ENCODE measurements around the gene SPATS2L.
"Not testable (repeated sequence)": the region's sequence is repeated elsewhere in the genome, so short reads cannot be mapped to it uniquely, and the experiment has no call there.

SPATS2L gene

DNA sequence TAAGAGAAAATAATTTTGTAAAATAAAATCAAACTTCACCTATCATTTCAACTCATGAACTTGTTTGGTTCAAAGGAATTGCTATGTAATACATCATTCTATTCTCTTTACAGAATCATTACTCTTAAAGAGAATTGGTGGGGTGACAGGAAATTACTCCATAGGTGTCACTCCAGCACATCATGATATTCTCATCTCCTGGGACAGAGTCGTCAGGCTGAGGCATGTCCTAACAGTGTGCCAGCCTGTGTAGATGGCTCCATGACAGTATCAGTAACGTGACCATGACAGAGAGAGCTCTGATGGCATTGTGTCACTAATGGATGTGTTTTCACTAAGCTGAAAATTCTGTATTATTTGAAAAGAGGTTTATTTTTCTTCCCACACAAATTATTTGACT is 13.9 kb downstream of the SPATS2L start:
- no peak for DNase-seq (ENCODE audit: low spot score)

DNA sequence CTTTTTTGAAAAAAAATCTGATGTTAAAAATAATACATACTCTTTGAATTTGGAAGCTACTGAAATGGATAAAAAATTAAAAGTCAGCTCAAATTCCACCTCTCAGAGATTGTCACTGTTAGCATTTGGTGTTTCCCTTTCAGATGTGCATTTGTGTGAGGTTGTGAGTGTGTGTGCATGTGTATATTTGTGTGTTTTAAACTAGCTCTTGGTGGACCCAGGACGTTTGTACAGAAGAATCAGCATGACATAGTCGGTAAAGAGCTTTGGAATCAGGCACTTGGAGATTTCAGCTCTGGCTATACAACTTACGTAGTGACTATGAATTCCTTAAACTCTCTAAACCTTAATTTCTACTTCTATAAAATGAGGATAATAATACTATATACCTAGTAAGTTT is 14.5 kb downstream of the SPATS2L start:
- DNase-seq (ENCODE audit: low spot score), result no peak

DNA sequence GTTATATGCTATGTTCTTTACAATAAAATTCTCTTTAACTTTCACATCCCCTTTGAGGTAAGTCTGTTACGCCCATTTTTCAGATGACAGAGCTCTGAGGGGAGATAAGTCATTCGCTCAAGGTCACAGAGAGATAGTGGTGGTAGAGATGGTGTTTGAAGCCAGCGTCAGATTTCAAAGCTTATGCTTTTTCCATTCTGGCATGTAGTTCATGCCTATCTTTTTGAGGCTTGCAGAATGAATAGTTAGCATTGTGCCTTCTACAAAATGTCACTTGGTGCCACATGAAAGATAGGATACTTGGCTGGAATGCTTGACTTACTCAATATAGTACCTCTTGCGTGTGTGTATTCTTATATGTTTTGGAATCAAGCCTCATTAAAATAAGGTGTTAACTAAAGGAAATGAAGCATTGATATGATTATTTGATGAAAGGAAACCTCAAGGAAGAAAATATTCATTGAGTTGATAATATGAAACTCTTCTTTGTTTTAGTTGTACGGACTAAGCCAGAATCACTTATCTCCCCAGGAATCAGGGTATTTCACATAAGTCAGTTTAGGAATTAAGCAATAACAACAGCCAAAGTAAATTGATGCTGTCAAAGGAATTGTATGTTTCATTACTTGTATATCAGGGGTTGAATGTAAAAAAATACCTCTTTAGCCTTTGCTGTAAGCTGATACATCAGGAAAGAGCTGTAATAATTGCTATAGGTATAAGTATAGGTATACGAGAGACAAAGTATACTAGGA is 15.5 kb downstream of the SPATS2L start:
- DNase-seq (ENCODE audit: low spot score), result no peak

DNA sequence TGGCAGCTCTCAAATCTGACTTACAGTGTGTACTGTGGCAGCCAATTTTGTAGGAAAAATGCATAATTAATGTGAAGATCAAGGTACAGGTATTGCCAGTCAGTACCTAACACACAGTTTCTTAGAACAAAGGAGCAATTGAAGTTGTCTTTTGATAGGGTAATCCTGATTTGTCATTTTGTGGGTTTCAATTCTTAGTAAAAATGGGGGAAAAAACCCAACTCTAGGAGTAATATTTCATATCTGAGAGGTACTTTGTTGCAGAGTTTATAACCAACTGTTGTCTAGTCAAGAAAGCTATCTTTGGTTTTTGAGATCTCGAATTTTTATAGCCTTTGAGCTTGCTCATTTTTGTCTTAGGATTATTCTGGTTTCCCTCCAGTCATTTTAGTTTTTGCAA is 16.1 kb downstream of the SPATS2L start:
- no peak for DNase-seq (ENCODE audit: low spot score)

DNA sequence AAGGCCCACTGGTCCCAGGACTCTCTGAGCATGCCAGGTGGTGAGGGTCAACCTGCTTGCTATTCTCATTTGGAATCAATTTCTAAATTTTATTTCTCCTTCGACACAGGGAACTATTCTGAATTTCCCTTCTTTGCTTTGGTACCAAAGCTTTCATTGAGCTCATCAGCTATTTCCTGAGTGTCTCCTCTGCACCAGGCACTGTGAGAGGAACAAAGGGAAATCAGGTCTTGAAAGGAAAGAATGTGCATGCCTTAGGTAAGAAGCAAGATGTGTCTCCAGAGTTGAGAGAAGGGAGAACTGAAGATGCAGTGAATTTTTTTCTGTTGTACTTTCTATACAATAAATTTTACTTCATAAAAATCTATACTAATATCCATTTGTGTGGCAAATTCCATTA is 17.9 kb downstream of the SPATS2L start:
- no peak for DNase-seq (ENCODE audit: low spot score)

DNA sequence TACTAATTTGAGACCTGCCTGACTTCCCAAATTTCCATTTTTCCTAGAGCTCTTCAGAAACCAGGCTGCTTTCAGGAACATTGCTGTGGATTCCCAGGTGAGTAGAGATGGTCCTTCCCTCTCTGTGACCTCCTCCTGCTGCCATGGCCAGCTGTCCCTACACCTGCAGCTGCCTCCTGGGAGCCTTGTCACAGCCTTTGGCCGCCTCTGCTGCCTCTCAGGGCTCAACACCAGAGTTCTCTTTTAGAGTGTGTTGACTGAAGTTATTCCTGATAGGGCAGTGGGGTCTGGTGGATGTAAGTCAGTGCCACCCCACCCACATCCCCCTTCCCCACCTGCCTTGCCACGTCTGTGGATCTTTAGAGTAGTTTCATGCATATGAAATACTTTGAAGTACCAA is 22.9 kb downstream of the SPATS2L start:
- no peak for DNase-seq (ENCODE audit: low spot score)

DNA sequence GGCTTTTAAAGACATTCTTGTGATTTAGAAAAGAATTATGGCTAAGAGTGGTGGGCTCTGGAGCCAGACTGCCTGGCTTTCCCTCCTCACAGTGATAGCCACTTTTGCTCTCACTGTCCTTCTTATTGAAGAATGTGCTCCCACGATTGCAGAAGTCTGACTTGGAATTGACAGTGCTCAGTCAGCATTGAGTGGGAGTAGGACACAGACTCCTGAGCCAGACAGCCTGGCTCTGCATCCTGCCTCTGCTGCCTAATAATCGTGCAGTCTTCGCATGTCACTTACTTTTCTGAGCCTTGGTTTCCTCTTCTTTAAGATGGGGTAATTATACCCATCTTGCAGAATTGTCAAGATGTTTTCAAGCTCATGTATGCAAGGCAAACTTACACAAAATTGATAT is 23.3 kb downstream of the SPATS2L start:
- peak; percentile 34 for DNase-seq (ENCODE audit: low spot score)

DNA sequence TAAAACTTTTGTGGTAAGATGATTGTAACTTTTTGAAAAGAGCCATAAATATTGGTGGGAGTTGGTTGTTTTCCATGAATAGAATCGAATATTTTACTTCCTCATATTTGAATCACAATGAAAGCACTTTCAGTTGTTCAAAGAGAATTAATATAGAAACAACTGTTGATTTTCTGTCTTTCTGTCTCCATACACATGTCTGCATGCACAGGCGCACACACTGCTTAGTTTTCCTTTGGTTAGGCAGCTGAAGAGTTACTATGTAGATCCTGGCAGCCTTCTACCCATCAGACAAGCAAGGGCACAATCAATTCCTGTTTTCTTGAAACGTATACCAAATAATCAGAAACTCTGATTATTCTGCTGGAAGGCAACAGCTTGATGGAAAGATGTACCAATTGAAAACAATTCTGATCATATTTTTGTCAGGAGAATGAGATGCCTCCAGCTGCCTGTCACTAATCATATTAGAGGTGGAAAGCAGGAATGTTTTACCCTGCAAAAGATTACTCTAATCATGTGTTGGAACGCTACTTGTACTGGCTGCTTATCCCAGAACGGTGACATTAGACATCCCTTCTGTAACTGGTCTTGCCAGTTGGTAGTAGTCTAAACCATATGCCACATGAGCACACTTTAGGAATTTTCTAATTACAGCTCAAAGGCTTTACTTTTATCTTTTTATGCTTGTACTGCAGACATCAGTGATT is 24.0 kb downstream of the SPATS2L start:
- DNase-seq (ENCODE audit: low spot score), result no peak

DNA sequence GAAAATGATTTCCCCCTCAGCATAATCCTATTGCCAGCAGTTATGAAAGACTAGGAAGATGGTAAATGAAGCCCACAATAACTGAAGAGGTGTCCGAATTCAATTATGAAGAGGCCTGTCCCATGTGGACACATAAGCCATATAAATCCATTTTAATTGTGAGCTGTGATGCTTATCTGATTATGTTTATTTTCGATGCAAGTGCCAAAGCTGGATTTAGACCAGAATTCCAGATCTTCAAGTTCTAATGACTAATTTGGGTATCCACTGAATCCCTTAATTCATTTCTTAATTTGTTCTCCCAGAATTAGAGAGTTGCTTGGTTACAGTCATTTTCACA is 24.5 kb downstream of the SPATS2L start:
- DNase-seq (ENCODE audit: low spot score), result no peak

DNA sequence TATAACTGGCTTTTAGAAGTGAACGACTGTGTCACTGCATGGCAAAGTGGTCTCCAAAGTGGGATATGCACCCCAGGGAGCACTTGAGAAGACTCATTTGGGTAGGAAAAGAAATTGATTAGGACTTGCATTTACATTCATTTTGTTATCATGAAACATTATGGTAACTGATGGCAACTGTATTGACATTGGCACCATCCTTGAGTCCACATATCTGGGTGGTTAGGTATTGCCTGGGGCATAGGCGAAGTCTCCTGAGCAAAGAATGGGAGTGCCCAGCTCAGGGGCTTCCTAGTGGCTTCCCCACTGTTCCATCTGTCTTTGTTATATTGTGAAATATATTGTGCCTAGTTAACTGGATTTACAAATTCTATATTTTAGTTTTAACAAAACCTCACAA is 29.2 kb downstream of the SPATS2L start:
- DNase-seq (ENCODE audit: low spot score), result no peak

DNA sequence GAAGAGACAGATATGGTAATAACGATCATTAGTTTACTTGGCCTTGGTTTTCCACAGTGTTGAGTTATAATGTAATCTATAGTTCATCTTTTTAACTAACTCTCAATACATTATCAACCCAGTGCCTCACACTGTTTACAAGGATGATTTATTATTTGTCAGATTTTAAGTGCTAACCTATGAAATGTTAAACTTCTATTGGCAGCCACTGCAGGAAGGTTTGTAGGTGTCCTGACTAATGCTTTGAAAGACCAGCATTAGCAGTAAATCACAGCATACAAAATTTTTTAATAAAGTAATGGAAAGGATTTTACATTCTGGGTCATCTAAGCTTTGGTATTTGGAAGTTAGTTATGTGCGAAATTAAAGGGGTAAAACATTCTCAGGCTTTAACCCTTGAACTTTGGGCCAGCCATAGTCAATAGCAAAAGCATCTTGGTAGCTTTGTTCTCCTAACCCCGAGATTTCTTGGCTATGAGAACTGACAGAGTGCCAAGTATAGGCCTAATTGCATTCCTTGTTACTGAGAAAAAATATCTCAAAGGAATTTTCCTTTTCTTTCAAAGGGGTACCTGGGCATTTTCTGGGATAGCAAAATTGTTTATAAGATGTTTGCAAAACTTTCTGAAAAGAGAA is 30.6 kb downstream of the SPATS2L start:
- DNase-seq (ENCODE audit: low spot score), result peak; percentile 26

DNA sequence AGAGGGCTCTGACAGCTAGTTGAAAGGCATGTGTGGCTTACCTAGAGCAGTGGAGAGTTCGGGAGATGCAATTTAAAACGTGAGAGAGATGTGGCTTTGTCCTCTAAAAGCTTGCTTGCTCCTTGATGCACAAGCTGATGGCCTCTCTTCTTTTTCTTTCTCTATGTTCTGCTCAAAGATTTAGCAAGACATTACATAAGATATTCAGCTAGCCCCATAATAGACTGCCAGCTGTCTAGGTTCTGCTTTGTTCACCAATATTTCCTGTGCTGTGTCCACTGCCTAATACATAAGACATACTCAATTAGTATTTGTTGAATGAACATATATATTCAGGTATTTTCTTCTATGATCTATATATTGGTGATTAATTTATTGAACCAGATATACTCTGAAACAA is 31.1 kb downstream of the SPATS2L start:
- DNase-seq (ENCODE audit: low spot score), result no peak

DNA sequence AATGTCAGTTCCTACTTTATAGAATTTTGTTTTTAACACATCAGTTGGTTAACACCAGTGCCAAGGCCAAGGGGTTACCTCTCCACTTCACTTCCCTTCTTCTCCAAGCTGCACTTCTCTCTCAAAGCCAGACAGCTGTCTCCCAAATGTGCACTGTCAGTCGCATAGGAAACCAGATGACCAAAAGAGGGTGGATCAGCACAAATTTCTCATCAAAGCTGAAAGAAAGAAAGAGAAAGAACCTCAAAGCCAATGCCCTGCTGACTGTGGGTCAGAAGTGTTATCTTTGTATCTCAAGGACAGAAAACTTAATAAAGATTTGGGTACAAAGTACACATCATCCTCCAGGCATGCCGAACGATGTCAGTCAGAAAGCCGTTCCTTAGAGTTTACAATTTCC is 32.2 kb downstream of the SPATS2L start:
- no peak for DNase-seq (ENCODE audit: low spot score)

DNA sequence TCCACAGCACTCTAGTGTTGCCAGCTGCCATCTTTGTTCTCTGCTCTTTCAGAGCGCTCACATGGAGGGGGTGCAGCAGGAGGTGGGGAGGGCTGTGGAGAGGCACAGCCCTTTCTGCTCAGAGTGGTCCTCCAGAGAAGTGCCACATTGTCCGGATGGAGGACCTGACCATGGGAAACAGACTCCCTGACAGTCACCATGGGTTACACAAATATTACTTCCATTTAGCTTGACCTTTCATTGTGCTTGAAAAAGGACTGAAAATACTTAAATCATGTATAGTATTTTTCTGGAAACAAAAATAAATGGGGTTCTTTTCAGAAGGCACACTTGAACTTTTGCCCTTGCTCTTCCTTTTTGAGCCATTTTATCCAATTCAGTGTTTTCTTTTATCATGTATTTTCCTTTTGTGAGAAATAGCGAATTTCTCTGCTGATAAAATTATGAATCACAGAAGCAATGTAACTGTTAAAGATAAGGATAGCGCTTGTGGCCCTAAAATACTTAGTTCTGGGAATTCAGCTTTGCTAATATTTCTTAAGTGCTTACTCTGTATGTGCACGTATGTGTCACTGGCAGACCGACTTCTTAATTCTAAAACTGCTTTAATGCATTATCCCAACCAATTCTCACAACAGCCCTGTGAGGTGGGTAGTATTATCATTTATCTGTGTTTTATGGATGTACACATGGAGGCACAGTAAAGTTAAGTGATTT is 34.2 kb downstream of the SPATS2L start:
- no peak for DNase-seq (ENCODE audit: low spot score)

DNA sequence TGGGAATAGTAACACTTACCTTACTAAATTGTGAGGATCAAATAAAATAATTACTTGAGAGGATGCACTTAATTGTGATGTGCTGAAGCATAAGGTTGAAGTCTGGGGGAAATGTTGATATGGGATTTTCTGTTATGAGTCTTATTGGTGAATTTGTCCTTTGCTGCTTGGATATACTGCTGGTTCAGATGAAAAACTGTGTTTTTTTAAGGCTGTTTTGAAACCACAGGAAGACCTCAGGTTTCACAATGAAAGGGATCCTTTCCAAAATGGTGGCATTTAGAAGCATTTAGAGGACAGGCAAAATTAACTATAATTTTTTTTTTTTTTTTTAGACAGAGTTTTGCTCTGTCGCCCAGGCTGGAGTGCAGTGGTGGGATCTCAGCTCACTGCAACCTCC is 34.9 kb downstream of the SPATS2L start:
- no peak for DNase-seq (ENCODE audit: low spot score)

DNA sequence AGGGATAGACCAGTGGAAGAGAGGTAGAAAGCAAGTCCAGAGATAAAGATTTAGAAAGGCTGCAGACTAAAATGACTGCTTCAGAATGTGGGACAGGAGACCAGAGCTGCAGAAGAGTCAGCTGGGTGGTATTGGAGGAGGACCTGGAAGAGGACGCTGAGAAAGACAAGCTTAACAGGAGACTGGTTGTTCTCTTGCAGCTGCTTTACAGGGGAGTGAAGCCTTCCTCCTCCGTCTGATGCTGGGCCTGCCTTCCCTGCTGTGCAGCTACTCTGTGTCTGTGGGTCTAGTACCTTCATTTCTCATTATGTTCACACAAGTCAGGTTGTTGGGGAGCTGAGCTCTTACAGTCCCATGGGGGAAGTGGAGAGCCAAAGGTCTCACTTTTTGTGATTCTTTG is 35.7 kb downstream of the SPATS2L start:
- DNase-seq (ENCODE audit: low spot score), result no peak

DNA sequence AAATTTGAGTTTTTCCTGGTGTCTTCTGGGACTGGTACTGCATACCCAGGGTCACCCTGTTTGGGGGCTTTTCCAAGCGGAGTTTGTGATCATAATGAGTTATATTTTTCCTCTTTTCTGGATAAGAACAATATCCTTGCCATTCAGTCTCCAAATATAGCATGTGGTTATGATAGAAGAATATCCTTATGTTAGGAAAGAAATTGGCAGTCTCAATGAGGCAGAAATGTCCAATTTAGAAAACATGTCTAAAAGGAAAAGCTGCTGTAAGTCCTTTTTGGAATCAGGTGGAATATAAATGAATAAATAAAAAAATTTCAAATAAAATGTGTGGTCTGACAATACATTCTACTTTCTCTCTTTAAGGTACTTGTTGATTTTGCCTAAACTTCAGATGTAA is 36.2 kb downstream of the SPATS2L start:
- no peak for DNase-seq (ENCODE audit: low spot score)

DNA sequence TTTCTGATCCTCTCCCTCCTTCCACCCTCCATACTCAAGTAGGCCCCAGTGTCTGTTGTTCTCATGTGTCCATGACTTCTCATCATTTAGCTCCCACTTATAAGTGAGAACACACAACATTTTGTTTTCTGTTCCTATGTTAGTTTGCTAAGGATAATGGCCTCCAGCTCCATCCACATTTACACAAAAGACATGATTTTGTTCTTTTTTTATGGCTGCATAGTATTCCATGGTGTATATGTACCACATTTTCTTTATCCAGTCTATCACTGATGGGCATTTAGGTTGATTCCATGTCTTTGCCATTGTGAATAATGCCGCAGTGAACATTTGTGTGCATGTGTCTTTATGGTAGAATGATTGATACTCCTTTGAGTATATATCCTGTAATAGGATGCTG is 37.7 kb downstream of the SPATS2L start:
- not testable (repeated sequence) for DNase-seq (ENCODE audit: low spot score)

DNA sequence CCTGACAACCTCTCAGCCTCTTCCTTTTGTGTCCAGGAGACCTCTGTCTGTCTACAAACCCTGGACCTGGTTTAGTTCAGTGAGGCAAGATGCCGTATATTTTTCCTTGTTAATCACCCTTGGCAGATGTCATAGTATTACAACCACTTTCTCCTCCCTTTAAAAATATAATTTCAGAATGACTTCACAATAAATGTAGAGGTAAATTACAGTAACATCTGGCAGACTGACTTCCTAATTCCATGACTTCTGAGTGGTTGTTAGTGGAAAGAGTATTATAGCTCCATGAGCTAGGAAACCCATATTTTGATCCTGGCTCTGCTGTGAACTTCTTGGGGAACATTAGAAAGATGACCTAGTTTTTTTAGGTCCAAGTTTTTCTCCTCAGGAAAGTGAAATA is 39.5 kb downstream of the SPATS2L start:
- no peak for DNase-seq (ENCODE audit: low spot score)

DNA sequence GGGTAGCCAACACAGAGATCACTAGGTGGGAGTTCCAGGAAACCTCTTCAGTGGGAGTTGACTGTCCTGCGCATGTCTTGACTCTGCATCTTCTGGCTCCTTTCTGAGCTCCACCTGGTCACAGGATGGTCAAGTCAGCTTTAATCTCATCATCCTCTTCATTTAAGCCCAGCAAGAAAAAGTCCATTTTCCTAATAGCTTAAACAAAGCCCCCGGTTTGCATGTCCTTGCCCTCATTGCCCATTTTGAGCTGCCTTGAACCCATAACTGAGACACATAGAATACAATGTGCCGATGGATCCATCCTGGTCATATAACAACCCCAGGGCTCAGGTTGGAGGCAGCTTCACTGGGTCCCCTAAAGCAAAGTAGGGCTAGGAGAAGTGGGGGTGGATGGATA is 40.8 kb downstream of the SPATS2L start:
- DNase-seq (ENCODE audit: low spot score), result no peak

DNA sequence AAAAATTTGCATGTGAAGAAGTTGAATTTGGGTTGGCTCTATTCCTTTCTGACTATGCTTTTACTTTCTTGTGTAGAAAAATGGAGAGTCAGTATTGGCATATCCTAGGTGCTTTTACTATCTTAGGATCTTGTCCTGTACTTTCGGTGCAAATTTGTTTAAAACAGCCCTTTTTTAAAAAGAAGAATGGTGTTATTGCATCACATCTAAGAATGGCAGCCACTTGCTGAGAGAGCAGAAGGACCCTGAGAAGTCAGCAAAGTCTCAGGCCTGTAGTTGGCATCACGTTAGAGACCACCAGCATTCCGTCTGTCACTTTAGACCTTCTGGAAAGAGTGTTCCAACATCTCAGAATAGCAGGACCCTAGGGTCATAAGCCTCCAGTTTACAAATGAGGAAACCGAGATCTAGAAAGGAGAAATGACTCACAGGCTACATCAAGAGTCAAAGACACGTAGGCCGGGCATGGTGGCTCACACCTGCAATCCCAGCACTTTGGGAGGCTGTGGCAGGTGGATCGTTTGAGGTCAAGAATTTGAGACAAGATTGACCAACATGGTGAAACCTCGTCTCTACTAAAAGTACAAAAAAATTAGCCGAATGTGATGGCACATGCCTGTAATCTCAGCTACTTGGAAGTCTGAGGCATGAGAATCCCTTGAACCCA is 42.5 kb downstream of the SPATS2L start:
- DNase-seq (ENCODE audit: low spot score), result no peak

DNA sequence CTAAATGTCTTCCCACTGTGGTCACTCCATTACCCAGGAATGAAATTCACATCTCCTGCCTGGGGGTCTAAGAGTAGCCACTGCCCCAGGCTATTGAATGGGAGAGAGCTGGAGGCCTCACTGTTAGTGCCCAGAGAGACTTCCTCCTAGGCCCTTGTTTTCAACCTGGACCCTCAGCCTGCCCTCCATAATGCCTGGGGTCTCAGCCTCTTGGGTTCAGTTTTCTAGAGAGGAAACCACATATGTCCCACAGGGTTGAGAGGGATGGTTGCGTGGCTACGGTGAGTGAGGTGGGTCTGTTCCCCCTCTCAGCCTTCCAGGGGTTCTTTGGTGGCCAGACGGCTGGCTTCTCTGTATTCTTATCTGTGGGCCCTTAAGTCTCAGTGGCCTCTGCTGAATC is 43.4 kb downstream of the SPATS2L start:
- no peak for DNase-seq (ENCODE audit: low spot score)
